Measurements from ENCODE around the gene EBLN1.
A peak's percentile ranks its signal among the peaks of the same experiment; 100 is the strongest.

EBLN1 gene

GRCh38 chr10:22247636-22248035, 29.8 kb upstream of the EBLN1 start:
- no peaks in the 10 kb centered on the region for H3K9me3 ChIP-seq (ENCODE audit: control insufficient read depth, insufficient read depth, low read depth, low read length)
- H3K36me3 ChIP-seq (ENCODE audit: control insufficient read depth, insufficient read depth, low read length) = no peaks in the 10 kb centered on the region
- H3K4me3 ChIP-seq (ENCODE audit: low read depth, low read length) = no peak overlapping the region
- no peak overlapping the region for H3K9ac ChIP-seq (ENCODE audit: low read length)
- H3K27me3 ChIP-seq (ENCODE audit: control insufficient read depth, insufficient read depth, low read length) = peaks cover 44% of the 10 kb centered on the region
- H3K27ac ChIP-seq (ENCODE audit: low read depth, low read length) = no peak overlapping the region
- peaks cover 7% of the 10 kb centered on the region; the same call in 1 of the 2 replicates for H3K4me1 ChIP-seq (ENCODE audit: control insufficient read depth, insufficient read depth, low read length)

- H3K9me3 ChIP-seq (ENCODE audit: control insufficient read depth, insufficient read depth, low read depth, low read length) = no peaks in the 10 kb centered on the region
- H3K27me3 ChIP-seq (ENCODE audit: control insufficient read depth, insufficient read depth, low read length) = peaks cover 36% of the 10 kb centered on the region
- no peak overlapping the region for H3K27ac ChIP-seq (ENCODE audit: low read depth, low read length)
- no peak overlapping the region for H3K4me3 ChIP-seq (ENCODE audit: low read depth, low read length)
- H3K36me3 ChIP-seq (ENCODE audit: control insufficient read depth, insufficient read depth, low read length) = no peaks in the 10 kb centered on the region
- peaks cover 7% of the 10 kb centered on the region; the same call in 1 of the 2 replicates for H3K4me1 ChIP-seq (ENCODE audit: control insufficient read depth, insufficient read depth, low read length)
- no peak overlapping the region for H3K9ac ChIP-seq (ENCODE audit: low read length)
Measured at GRCh38 chr10:22246680-22247391, 29.0 kb upstream of the EBLN1 start.

GRCh38 chr10:22245567-22245966, 27.8 kb upstream of the EBLN1 start:
- peaks cover 3% of the 10 kb centered on the region; the same call in 1 of the 2 replicates for H3K4me1 ChIP-seq (ENCODE audit: control insufficient read depth, insufficient read depth, low read length)
- H3K9ac ChIP-seq (ENCODE audit: low read length) = no peak overlapping the region
- H3K27ac ChIP-seq (ENCODE audit: low read depth, low read length) = no peak overlapping the region

GRCh38 chr10:22244855-22245254, 27.0 kb upstream of the EBLN1 start:
- Histone ChIP-seq H3K27ac (ENCODE audit: low read depth, low read length) (no peak overlapping the region), H3K4me3 (ENCODE audit: low read depth, low read length) (no peak overlapping the region), H3K27me3 (ENCODE audit: control insufficient read depth, insufficient read depth, low read length) (peaks cover 17% of the 10 kb centered on the region), H3K9me3 (ENCODE audit: control insufficient read depth, insufficient read depth, low read depth, low read length) (no peaks in the 10 kb centered on the region), H3K9ac (ENCODE audit: low read length) (no peak overlapping the region), H3K4me1 (ENCODE audit: control insufficient read depth, insufficient read depth, low read length) (peaks cover 3% of the 10 kb centered on the region; the same call in 1 of the 2 replicates), H3K36me3 (ENCODE audit: control insufficient read depth, insufficient read depth, low read length) (no peaks in the 10 kb centered on the region)

More at GRCh38 chr10:22245567-22245966, 27.8 kb upstream of the EBLN1 start:
- H3K9me3 ChIP-seq (ENCODE audit: control insufficient read depth, insufficient read depth, low read depth, low read length) = no peaks in the 10 kb centered on the region
- no peaks in the 10 kb centered on the region for H3K36me3 ChIP-seq (ENCODE audit: control insufficient read depth, insufficient read depth, low read length)
- no peak overlapping the region for H3K4me3 ChIP-seq (ENCODE audit: low read depth, low read length)
- peaks cover 24% of the 10 kb centered on the region for H3K27me3 ChIP-seq (ENCODE audit: control insufficient read depth, insufficient read depth, low read length)

- Histone ChIP-seq H3K9me3 (ENCODE audit: control insufficient read depth, insufficient read depth, low read depth, low read length) (no peaks in the 10 kb centered on the region), H3K36me3 (ENCODE audit: control insufficient read depth, insufficient read depth, low read length) (no peaks in the 10 kb centered on the region), H3K27ac (ENCODE audit: low read depth, low read length) (no peak overlapping the region), H3K4me1 (ENCODE audit: control insufficient read depth, insufficient read depth, low read length) (peaks cover 3% of the 10 kb centered on the region; the same call in 1 of the 2 replicates), H3K9ac (ENCODE audit: low read length) (no peak overlapping the region), H3K27me3 (ENCODE audit: control insufficient read depth, insufficient read depth, low read length) (peaks cover 8% of the 10 kb centered on the region; the same call in 1 of the 2 replicates), H3K4me3 (ENCODE audit: low read depth, low read length) (no peak overlapping the region)
Measured at GRCh38 chr10:22244001-22244400, 26.2 kb upstream of the EBLN1 start.

- no peak overlapping the region for H3K4me3 ChIP-seq (ENCODE audit: low read depth, low read length)
- 0 out of 2 replicates have a peak, but pooled peaks cover 4% of the 10 kb centered on the region for H3K27me3 ChIP-seq (ENCODE audit: control insufficient read depth, insufficient read depth, low read length)
- H3K9me3 ChIP-seq (ENCODE audit: control insufficient read depth, insufficient read depth, low read depth, low read length) = no peaks in the 10 kb centered on the region
- H3K9ac ChIP-seq (ENCODE audit: low read length) = no peak overlapping the region
- peaks cover 3% of the 10 kb centered on the region; the same call in 1 of the 2 replicates for H3K4me1 ChIP-seq (ENCODE audit: control insufficient read depth, insufficient read depth, low read length)
- no peak overlapping the region for H3K27ac ChIP-seq (ENCODE audit: low read depth, low read length)
- no peaks in the 10 kb centered on the region for H3K36me3 ChIP-seq (ENCODE audit: control insufficient read depth, insufficient read depth, low read length)
Measured at GRCh38 chr10:22243321-22243720, 25.5 kb upstream of the EBLN1 start.

GRCh38 chr10:22231260-22231659, 13.4 kb upstream of the EBLN1 start:
- H3K9me3 ChIP-seq (ENCODE audit: control insufficient read depth, insufficient read depth, low read depth, low read length) = no peaks in the 10 kb centered on the region
- no peaks in the 10 kb centered on the region for H3K27me3 ChIP-seq (ENCODE audit: control insufficient read depth, insufficient read depth, low read length)
- H3K4me1 ChIP-seq (ENCODE audit: control insufficient read depth, insufficient read depth, low read length) = peaks cover 6% of the 10 kb centered on the region
- H3K4me3 ChIP-seq (ENCODE audit: low read depth, low read length) = no peak overlapping the region
- H3K27ac ChIP-seq (ENCODE audit: low read depth, low read length) = no peak overlapping the region
- no peaks in the 10 kb centered on the region for H3K36me3 ChIP-seq (ENCODE audit: control insufficient read depth, insufficient read depth, low read length)
- no peak overlapping the region for H3K9ac ChIP-seq (ENCODE audit: low read length)

GRCh38 chr10:22230158-22230833, 12.5 kb upstream of the EBLN1 start:
- Histone ChIP-seq H3K36me3 (ENCODE audit: control insufficient read depth, insufficient read depth, low read length) (no peaks in the 10 kb centered on the region), H3K27ac (ENCODE audit: low read depth, low read length) (no peak overlapping the region), H3K4me3 (ENCODE audit: low read depth, low read length) (peak overlapping the region; percentile 73), H3K27me3 (ENCODE audit: control insufficient read depth, insufficient read depth, low read length) (no peaks in the 10 kb centered on the region), H3K9me3 (ENCODE audit: control insufficient read depth, insufficient read depth, low read depth, low read length) (no peaks in the 10 kb centered on the region), H3K9ac (ENCODE audit: low read length) (peak overlapping the region; percentile 65), H3K4me1 (ENCODE audit: control insufficient read depth, insufficient read depth, low read length) (peaks cover 6% of the 10 kb centered on the region)

- H3K27ac ChIP-seq (ENCODE audit: low read depth, low read length) = no peak overlapping the region
- peak overlapping the region; percentile 73 for H3K4me3 ChIP-seq (ENCODE audit: low read depth, low read length)
- H3K9ac ChIP-seq (ENCODE audit: low read length) = peak overlapping the region; percentile 65
- peaks cover 6% of the 10 kb centered on the region for H3K4me1 ChIP-seq (ENCODE audit: control insufficient read depth, insufficient read depth, low read length)
- no peaks in the 10 kb centered on the region for H3K9me3 ChIP-seq (ENCODE audit: control insufficient read depth, insufficient read depth, low read depth, low read length)
- no peaks in the 10 kb centered on the region for H3K36me3 ChIP-seq (ENCODE audit: control insufficient read depth, insufficient read depth, low read length)
- H3K27me3 ChIP-seq (ENCODE audit: control insufficient read depth, insufficient read depth, low read length) = no peaks in the 10 kb centered on the region
Measured at GRCh38 chr10:22229802-22230157, 12.0 kb upstream of the EBLN1 start.

- Histone ChIP-seq H3K27me3 (ENCODE audit: control insufficient read depth, insufficient read depth, low read length) (no peaks in the 10 kb centered on the region), H3K9ac (ENCODE audit: low read length) (peak overlapping the region; percentile 65), H3K27ac (ENCODE audit: low read depth, low read length) (no peak overlapping the region), H3K4me3 (ENCODE audit: low read depth, low read length) (peak overlapping the region; percentile 73), H3K4me1 (ENCODE audit: control insufficient read depth, insufficient read depth, low read length) (peaks cover 6% of the 10 kb centered on the region), H3K9me3 (ENCODE audit: control insufficient read depth, insufficient read depth, low read depth, low read length) (no peaks in the 10 kb centered on the region), H3K36me3 (ENCODE audit: control insufficient read depth, insufficient read depth, low read length) (no peaks in the 10 kb centered on the region)
Measured at GRCh38 chr10:22228943-22229801, 11.4 kb upstream of the EBLN1 start.
